ENCODE results near the gene ATP2B2.

The ATP2B2 gene

GRCh38 chr3:10444511-10444910 lies 60.9 kb downstream of the ATP2B2 start:
- Histone ChIP-seq H4K5ac (ENCODE audit: low read length) (no peak overlapping the region), H3K36me3 (ENCODE audit: control insufficient read depth, insufficient read depth, low read length) (no peaks in the 10 kb centered on the region), H2BK120ac (ENCODE audit: low read depth, low read length) (no peak overlapping the region), H2AK5ac (ENCODE audit: low read length) (no peak overlapping the region), H2BK5ac (ENCODE audit: low read length) (no peak overlapping the region), H3K27ac (ENCODE audit: low read depth, low read length) (no peak overlapping the region), H3K4me2 (ENCODE audit: low read length) (no peak overlapping the region), H3K56ac (ENCODE audit: low read length) (no peak overlapping the region), H3K27me3 (ENCODE audit: insufficient read depth, low read length, poor library complexity) (no peaks in the 10 kb centered on the region), H3K18ac (ENCODE audit: low read length) (no peak overlapping the region), H3K4ac (ENCODE audit: low read depth, low read length) (no peak overlapping the region), H3K4me1 (ENCODE audit: control insufficient read depth, low read depth, low read length) (peaks cover 5% of the 10 kb centered on the region), H2BK15ac (replicated peaks; ENCODE audit: low read depth) (no peak overlapping the region), H3K4me3 (ENCODE audit: low read length) (no peak overlapping the region), H3K79me1 (ENCODE audit: low read length) (no peaks in the 10 kb centered on the region), H3K79me2 (ENCODE audit: control insufficient read depth, insufficient read depth, low read length) (no peaks in the 10 kb centered on the region), H4K8ac (ENCODE audit: low read depth, low read length) (no peak overlapping the region), H3K23ac (ENCODE audit: low read length) (no peak overlapping the region), H3K9ac (ENCODE audit: low read length) (no peak overlapping the region)
- no peak for DNase-seq
- WGBS (ENCODE audit: extremely low coverage, insufficient coverage, low lambda C conversion rate): no CpG with 5 or more reads among the region's 10 CpGs

- no peak overlapping the region for H3K27ac ChIP-seq (ENCODE audit: low read depth, low read length)
- no peaks in the 10 kb centered on the region for H3K79me2 ChIP-seq (ENCODE audit: control insufficient read depth, insufficient read depth, low read length)
- H2BK120ac ChIP-seq (ENCODE audit: low read depth, low read length): no peak overlapping the region
- WGBS (ENCODE audit: extremely low coverage, insufficient coverage, low lambda C conversion rate): no CpG with 5 or more reads among the region's 10 CpGs
- no peaks in the 10 kb centered on the region for H3K27me3 ChIP-seq (ENCODE audit: insufficient read depth, low read length, poor library complexity)
- H3K79me1 ChIP-seq (ENCODE audit: low read length): no peaks in the 10 kb centered on the region
- no peak overlapping the region for H3K56ac ChIP-seq (ENCODE audit: low read length)
- no peak overlapping the region for H3K4me3 ChIP-seq (ENCODE audit: low read length)
- H3K18ac ChIP-seq (ENCODE audit: low read length): no peak overlapping the region
- no peak overlapping the region for H3K9ac ChIP-seq (ENCODE audit: low read length)
- H2AK5ac ChIP-seq (ENCODE audit: low read length): no peak overlapping the region
- H4K5ac ChIP-seq (ENCODE audit: low read length): no peak overlapping the region
- no peaks in the 10 kb centered on the region for H3K36me3 ChIP-seq (ENCODE audit: control insufficient read depth, insufficient read depth, low read length)
- no peak overlapping the region for H4K8ac ChIP-seq (ENCODE audit: low read depth, low read length)
- H2BK15ac ChIP-seq (replicated peaks; ENCODE audit: low read depth): no peak overlapping the region
- no peak overlapping the region for H3K23ac ChIP-seq (ENCODE audit: low read length)
- peaks cover 5% of the 10 kb centered on the region for H3K4me1 ChIP-seq (ENCODE audit: control insufficient read depth, low read depth, low read length)
- no peak overlapping the region for H2BK5ac ChIP-seq (ENCODE audit: low read length)
- no peak overlapping the region for H3K4me2 ChIP-seq (ENCODE audit: low read length)
- no peak overlapping the region for H3K4ac ChIP-seq (ENCODE audit: low read depth, low read length)
- no peak for DNase-seq
Measured at GRCh38 chr3:10444110-10444429, 61.3 kb downstream of the ATP2B2 start.

DNA sequence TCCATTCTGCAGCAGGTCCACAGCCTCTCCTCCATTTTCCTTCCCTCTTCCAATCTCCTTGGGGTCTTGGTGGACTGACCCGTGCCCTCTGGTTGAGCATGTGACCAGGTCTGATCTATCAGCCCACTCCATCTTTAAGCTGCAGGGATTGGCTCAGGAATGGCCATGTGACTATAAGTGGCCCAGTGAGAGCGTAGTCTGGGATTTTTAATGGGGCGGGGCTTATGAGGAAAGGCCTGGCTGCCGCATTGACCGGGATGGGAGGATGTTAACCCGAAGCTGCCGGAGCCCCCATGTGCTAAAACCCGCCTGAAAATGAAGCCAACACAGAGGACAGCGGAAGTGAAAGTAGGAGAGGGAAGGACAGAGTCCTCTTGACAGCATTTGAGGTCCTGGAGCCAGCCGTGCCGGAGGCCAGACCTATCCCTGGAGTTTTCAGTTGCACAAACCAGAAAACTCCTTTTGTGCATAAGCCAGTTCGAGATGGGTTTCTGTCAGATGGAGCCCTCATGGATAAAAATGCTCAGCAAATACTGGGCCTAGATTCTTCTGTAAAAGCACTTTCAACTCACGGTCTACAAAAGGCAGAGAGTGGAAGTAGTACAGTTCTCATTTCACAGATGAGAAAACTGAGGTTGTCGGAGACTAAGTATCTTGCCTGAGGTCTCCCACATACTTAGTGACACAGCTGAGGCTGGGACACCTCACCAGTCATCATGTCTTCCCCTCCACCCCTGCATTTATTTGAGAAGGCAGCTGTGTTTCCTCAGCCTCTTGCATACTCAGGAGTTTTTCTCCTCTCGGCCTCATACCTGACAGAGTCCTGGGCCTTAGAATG lies 61.9 kb downstream of the ATP2B2 start:
- Histone ChIP-seq H3K4me2 (ENCODE audit: low read length) (no peak overlapping the region), H3K27ac (ENCODE audit: low read depth, low read length) (no peak overlapping the region), H3K56ac (ENCODE audit: low read length) (no peak overlapping the region), H3K79me2 (ENCODE audit: control insufficient read depth, insufficient read depth, low read length) (no peaks in the 10 kb centered on the region), H3K27me3 (ENCODE audit: insufficient read depth, low read length, poor library complexity) (no peaks in the 10 kb centered on the region), H3K79me1 (ENCODE audit: low read length) (no peaks in the 10 kb centered on the region), H2AK5ac (ENCODE audit: low read length) (no peak overlapping the region), H2BK120ac (ENCODE audit: low read depth, low read length) (no peak overlapping the region), H3K18ac (ENCODE audit: low read length) (no peak overlapping the region), H2BK15ac (replicated peaks; ENCODE audit: low read depth) (no peak overlapping the region), H4K8ac (ENCODE audit: low read depth, low read length) (no peak overlapping the region), H2BK5ac (ENCODE audit: low read length) (no peak overlapping the region), H3K9ac (ENCODE audit: low read length) (no peak overlapping the region), H3K23ac (ENCODE audit: low read length) (no peak overlapping the region), H3K36me3 (ENCODE audit: control insufficient read depth, insufficient read depth, low read length) (no peaks in the 10 kb centered on the region), H3K4ac (ENCODE audit: low read depth, low read length) (no peak overlapping the region), H3K4me1 (ENCODE audit: control insufficient read depth, low read depth, low read length) (peaks cover 5% of the 10 kb centered on the region), H3K4me3 (ENCODE audit: low read length) (no peak overlapping the region), H4K5ac (ENCODE audit: low read length) (no peak overlapping the region)
- DNase-seq: no peak
- no CpG with 5 or more reads among the region's 15 CpGs for WGBS (ENCODE audit: extremely low coverage, insufficient coverage, low lambda C conversion rate)

- no peaks in the 10 kb centered on the region for H3K79me2 ChIP-seq (ENCODE audit: control insufficient read depth, insufficient read depth, low read length)
- no peak for DNase-seq
- H2BK5ac ChIP-seq (ENCODE audit: low read length): no peak overlapping the region
Measured at GRCh38 chr3:10442151-10442795, 63.1 kb downstream of the ATP2B2 start.

GRCh38 chr3:10440684-10441083 lies 64.7 kb downstream of the ATP2B2 start:
- no peak overlapping the region for H4K8ac ChIP-seq (ENCODE audit: low read depth, low read length)
- H3K4me3 ChIP-seq (ENCODE audit: low read length): no peak overlapping the region
- H3K4me2 ChIP-seq (ENCODE audit: low read length): no peak overlapping the region
- H2BK120ac ChIP-seq (ENCODE audit: low read depth, low read length): no peak overlapping the region
- no peak overlapping the region for H4K5ac ChIP-seq (ENCODE audit: low read length)
- WGBS (ENCODE audit: extremely low coverage, insufficient coverage, low lambda C conversion rate): no CpG with 5 or more reads among the region's 5 CpGs
- H2AK5ac ChIP-seq (ENCODE audit: low read length): no peak overlapping the region
- H3K36me3 ChIP-seq (ENCODE audit: control insufficient read depth, insufficient read depth, low read length): no peaks in the 10 kb centered on the region
- no peak overlapping the region for H3K27ac ChIP-seq (ENCODE audit: low read depth, low read length)
- no peak overlapping the region for H2BK5ac ChIP-seq (ENCODE audit: low read length)
- H3K23ac ChIP-seq (ENCODE audit: low read length): no peak overlapping the region
- H3K9ac ChIP-seq (ENCODE audit: low read length): no peak overlapping the region
- H3K27me3 ChIP-seq (ENCODE audit: insufficient read depth, low read length, poor library complexity): no peaks in the 10 kb centered on the region
- H3K79me2 ChIP-seq (ENCODE audit: control insufficient read depth, insufficient read depth, low read length): no peaks in the 10 kb centered on the region
- H3K56ac ChIP-seq (ENCODE audit: low read length): no peak overlapping the region
- no peak overlapping the region for H2BK15ac ChIP-seq (replicated peaks; ENCODE audit: low read depth)
- DNase-seq: no peak
- no peak overlapping the region for H3K4ac ChIP-seq (ENCODE audit: low read depth, low read length)
- no peaks in the 10 kb centered on the region for H3K79me1 ChIP-seq (ENCODE audit: low read length)
- peaks cover 3% of the 10 kb centered on the region for H3K4me1 ChIP-seq (ENCODE audit: control insufficient read depth, low read depth, low read length)
- H3K18ac ChIP-seq (ENCODE audit: low read length): no peak overlapping the region

More at GRCh38 chr3:10442151-10442795, 63.1 kb downstream of the ATP2B2 start:
- no peak overlapping the region for H2BK15ac ChIP-seq (replicated peaks; ENCODE audit: low read depth)
- H3K79me1 ChIP-seq (ENCODE audit: low read length): no peaks in the 10 kb centered on the region
- H3K4me3 ChIP-seq (ENCODE audit: low read length): no peak overlapping the region
- H3K27ac ChIP-seq (ENCODE audit: low read depth, low read length): no peak overlapping the region
- H3K27me3 ChIP-seq (ENCODE audit: insufficient read depth, low read length, poor library complexity): no peaks in the 10 kb centered on the region
- H3K4me1 ChIP-seq (ENCODE audit: control insufficient read depth, low read depth, low read length): peaks cover 5% of the 10 kb centered on the region
- no peaks in the 10 kb centered on the region for H3K36me3 ChIP-seq (ENCODE audit: control insufficient read depth, insufficient read depth, low read length)
- no peak overlapping the region for H4K5ac ChIP-seq (ENCODE audit: low read length)
- no peak overlapping the region for H4K8ac ChIP-seq (ENCODE audit: low read depth, low read length)
- H3K9ac ChIP-seq (ENCODE audit: low read length): no peak overlapping the region
- H3K18ac ChIP-seq (ENCODE audit: low read length): no peak overlapping the region
- H2AK5ac ChIP-seq (ENCODE audit: low read length): no peak overlapping the region
- no peak overlapping the region for H3K23ac ChIP-seq (ENCODE audit: low read length)
- H3K56ac ChIP-seq (ENCODE audit: low read length): no peak overlapping the region
- no peak overlapping the region for H3K4me2 ChIP-seq (ENCODE audit: low read length)
- WGBS (ENCODE audit: extremely low coverage, insufficient coverage, low lambda C conversion rate): no CpG with 5 or more reads among the region's 10 CpGs
- no peak overlapping the region for H3K4ac ChIP-seq (ENCODE audit: low read depth, low read length)
- H2BK120ac ChIP-seq (ENCODE audit: low read depth, low read length): no peak overlapping the region

All from mesendoderm (in vitro differentiated cells).